Neural progenitor cell (in vitro differentiated cells): ENCODE results near the gene MYO1B.

Source experiments
- EZH2 ChIP-seq: fragments of 200-600 bp; sonication (generic); IDR thresholded peaks from 2 replicates; pipeline ENCODE4 v1.6.1; 2017; ENCODE audit warnings: antibody characterized with exemption, mild to moderate bottlenecking, moderate library complexity
- EZH2phosphoT487 ChIP-seq: fragments of 200-600 bp; sonication (generic); IDR thresholded peaks from 2 replicates; pipeline ENCODE4 v1.6.1; 2017; ENCODE audit warnings: antibody characterized with exemption
- TF ChIP-seq, protein P1 (sequence below): fragments of 200-600 bp; sonication (generic); IDR thresholded peaks from 2 replicates; pipeline ENCODE4 v1.5.1; 2017; ENCODE audit warnings: antibody characterized with exemption, mild to moderate bottlenecking

DNA sequence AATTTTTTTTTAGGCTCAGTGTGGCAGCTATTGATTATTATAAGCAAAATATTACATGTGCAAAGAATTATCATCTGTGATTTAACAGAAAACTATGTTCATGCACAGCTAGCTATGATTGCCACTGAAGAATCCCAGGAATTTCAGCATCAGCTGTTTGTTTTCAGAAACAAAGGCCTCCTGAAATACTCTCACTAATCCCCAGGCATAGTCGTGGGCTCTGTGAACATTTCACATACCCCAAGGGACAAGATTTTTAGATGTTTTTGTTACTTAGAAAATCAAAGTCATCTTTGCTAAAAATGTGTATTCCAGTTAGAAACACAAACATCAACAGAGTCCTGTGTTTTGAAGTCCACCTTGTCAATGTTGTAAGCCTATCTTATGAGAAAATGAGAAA, 156.1 kb downstream of the MYO1B start:
- TF ChIP-seq, protein P1, sequence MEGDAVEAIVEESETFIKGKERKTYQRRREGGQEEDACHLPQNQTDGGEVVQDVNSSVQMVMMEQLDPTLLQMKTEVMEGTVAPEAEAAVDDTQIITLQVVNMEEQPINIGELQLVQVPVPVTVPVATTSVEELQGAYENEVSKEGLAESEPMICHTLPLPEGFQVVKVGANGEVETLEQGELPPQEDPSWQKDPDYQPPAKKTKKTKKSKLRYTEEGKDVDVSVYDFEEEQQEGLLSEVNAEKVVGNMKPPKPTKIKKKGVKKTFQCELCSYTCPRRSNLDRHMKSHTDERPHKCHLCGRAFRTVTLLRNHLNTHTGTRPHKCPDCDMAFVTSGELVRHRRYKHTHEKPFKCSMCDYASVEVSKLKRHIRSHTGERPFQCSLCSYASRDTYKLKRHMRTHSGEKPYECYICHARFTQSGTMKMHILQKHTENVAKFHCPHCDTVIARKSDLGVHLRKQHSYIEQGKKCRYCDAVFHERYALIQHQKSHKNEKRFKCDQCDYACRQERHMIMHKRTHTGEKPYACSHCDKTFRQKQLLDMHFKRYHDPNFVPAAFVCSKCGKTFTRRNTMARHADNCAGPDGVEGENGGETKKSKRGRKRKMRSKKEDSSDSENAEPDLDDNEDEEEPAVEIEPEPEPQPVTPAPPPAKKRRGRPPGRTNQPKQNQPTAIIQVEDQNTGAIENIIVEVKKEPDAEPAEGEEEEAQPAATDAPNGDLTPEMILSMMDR, result no peak
- TF ChIP-seq EZH2 (no peak), EZH2phosphoT487 (no peak)
